Measurements from ENCODE around the gene LRP6. TPM values are rescaled to one million over a fixed set of nuclear protein-coding genes. Genes with fewer than 3 reads are reported as not detected.

LRP6 gene
- total and polyA plus RNA-seq, 2 donors (not counting 1 experiment from before 2014, with no cell fraction given) = 21.0 to 39.3 TPM

DNA sequence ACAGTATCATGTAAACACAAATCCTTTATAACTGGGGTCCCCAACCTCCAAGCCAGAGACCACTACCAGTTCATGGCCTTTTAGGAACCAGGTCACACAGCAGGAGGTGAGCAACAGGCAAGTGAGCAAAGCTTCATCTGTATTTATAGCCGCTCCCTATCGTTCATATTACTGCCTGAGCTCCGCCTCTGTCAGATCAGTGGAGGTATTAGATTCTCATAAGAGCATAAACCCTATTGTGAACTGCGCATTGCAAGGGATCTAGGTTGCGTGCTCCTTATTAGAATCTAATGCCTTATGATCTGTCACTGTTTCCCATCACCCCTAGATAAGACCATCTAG, 49.9 kb downstream of the LRP6 start:
- no peak overlapping the region for H3K27ac ChIP-seq (ENCODE audit: insufficient read depth, low read length)
- no peaks in the 10 kb centered on the region for H3K4me1 ChIP-seq (ENCODE audit: control insufficient read depth, extremely low read depth, insufficient read depth, low read length)
- H3K9ac ChIP-seq (ENCODE audit: insufficient read depth, low read length) = no peak overlapping the region
- H3K4me2 ChIP-seq (ENCODE audit: extremely low read depth, insufficient read depth, low read length) = no peak overlapping the region
- peaks cover 30% of the 10 kb centered on the region for H3K79me2 ChIP-seq (ENCODE audit: control insufficient read depth, insufficient read depth, low read length)
- H3K9me3 ChIP-seq (ENCODE audit: control insufficient read depth, insufficient read depth, low read depth, low read length) = no peaks in the 10 kb centered on the region
- H3K27me3 ChIP-seq (ENCODE audit: control insufficient read depth, insufficient read depth, low read length) = no peaks in the 10 kb centered on the region
- no peak overlapping the region for H3K4me3 ChIP-seq (replicated peaks in 1 of 4; ENCODE audit: control extremely low read depth in 1 of 4, insufficient read depth in 1 of 4, low read depth in 3 of 4, low read length in 4 of 4)
- H4K20me1 ChIP-seq (ENCODE audit: control insufficient read depth, extremely low read depth, insufficient read depth, low read length) = no peaks in the 10 kb centered on the region
- H3K36me3 ChIP-seq (ENCODE audit: control insufficient read depth, insufficient read depth, low read length) = no peaks in the 10 kb centered on the region
- no peak for DNase-seq (ENCODE audit: low read depth in 2 of 2)
- TF ChIP-seq, protein P1, sequence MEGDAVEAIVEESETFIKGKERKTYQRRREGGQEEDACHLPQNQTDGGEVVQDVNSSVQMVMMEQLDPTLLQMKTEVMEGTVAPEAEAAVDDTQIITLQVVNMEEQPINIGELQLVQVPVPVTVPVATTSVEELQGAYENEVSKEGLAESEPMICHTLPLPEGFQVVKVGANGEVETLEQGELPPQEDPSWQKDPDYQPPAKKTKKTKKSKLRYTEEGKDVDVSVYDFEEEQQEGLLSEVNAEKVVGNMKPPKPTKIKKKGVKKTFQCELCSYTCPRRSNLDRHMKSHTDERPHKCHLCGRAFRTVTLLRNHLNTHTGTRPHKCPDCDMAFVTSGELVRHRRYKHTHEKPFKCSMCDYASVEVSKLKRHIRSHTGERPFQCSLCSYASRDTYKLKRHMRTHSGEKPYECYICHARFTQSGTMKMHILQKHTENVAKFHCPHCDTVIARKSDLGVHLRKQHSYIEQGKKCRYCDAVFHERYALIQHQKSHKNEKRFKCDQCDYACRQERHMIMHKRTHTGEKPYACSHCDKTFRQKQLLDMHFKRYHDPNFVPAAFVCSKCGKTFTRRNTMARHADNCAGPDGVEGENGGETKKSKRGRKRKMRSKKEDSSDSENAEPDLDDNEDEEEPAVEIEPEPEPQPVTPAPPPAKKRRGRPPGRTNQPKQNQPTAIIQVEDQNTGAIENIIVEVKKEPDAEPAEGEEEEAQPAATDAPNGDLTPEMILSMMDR (conservative IDR thresholded peaks at IDR 0.05 in 1 of 2, IDR thresholded peaks at IDR 0.05 in 1 of 2; ENCODE audit: low read depth in 1 of 2, low read length in 2 of 2) = no peak
- no peak for TF ChIP-seq EZH2 (IDR thresholded peaks at IDR 0.05; ENCODE audit: low read length, missing control alignments)
- no peak overlapping the region for H2AFZ ChIP-seq (ENCODE audit: low read length)

DNA sequence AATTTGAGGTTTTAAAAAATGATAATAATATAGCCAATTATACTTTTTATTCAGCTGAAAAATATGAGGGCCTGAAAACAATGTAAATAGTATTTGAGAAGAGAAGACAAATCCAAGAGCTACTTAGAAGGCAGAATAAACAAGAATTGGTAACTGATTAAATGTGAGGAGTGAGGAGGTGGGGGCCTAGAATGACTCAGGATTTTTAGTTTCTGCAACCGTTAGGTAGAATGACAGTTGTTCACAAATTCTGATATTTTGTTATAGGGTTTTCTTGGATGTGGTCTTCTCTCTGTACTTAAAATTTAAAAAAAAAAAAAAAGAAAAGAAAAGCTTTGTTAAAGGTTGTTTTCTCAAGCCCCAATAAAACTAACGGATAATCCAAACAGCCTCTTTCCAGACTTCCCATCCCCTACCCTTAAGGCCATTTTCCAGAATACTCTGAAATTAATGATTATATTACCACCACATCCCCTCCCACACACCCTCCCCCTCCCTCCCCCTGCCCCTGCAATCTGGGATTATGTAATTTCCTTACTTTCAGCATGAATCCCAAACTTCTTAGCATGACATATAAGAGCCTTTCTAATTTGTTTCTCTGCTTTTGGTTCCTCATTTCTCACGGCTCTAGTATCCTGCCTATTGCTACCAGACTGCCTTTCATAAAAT, 50.4 kb downstream of the LRP6 start:
- H3K4me3 ChIP-seq (replicated peaks in 1 of 4; ENCODE audit: control extremely low read depth in 1 of 4, insufficient read depth in 1 of 4, low read depth in 3 of 4, low read length in 4 of 4) = no peak overlapping the region
- DNase-seq (ENCODE audit: low read depth in 2 of 2) = peak in 1 of 2 donors; percentile 18
- no peak overlapping the region for H2AFZ ChIP-seq (ENCODE audit: low read length)
- no peak overlapping the region for H3K4me2 ChIP-seq (ENCODE audit: extremely low read depth, insufficient read depth, low read length)
- TF ChIP-seq, protein P1 (conservative IDR thresholded peaks at IDR 0.05 in 1 of 2, IDR thresholded peaks at IDR 0.05 in 1 of 2; ENCODE audit: low read depth in 1 of 2, low read length in 2 of 2) = no peak
- TF ChIP-seq EZH2 (IDR thresholded peaks at IDR 0.05; ENCODE audit: low read length, missing control alignments) = no peak
- H3K9ac ChIP-seq (ENCODE audit: insufficient read depth, low read length) = no peak overlapping the region
- H4K20me1 ChIP-seq (ENCODE audit: control insufficient read depth, extremely low read depth, insufficient read depth, low read length) = no peaks in the 10 kb centered on the region
- H3K36me3 ChIP-seq (ENCODE audit: control insufficient read depth, insufficient read depth, low read length) = no peaks in the 10 kb centered on the region
- H3K27me3 ChIP-seq (ENCODE audit: control insufficient read depth, insufficient read depth, low read length) = no peaks in the 10 kb centered on the region
- peaks cover 28% of the 10 kb centered on the region for H3K79me2 ChIP-seq (ENCODE audit: control insufficient read depth, insufficient read depth, low read length)
- no peaks in the 10 kb centered on the region for H3K4me1 ChIP-seq (ENCODE audit: control insufficient read depth, extremely low read depth, insufficient read depth, low read length)
- H3K9me3 ChIP-seq (ENCODE audit: control insufficient read depth, insufficient read depth, low read depth, low read length) = no peaks in the 10 kb centered on the region
- no peak overlapping the region for H3K27ac ChIP-seq (ENCODE audit: insufficient read depth, low read length)

GRCh38 chr12:12214635-12215131, 52.2 kb downstream of the LRP6 start:
- Histone ChIP-seq H3K4me3 (replicated peaks in 1 of 4; ENCODE audit: control extremely low read depth in 1 of 4, insufficient read depth in 1 of 4, low read depth in 3 of 4, low read length in 4 of 4) (no peak overlapping the region), H3K27me3 (ENCODE audit: control insufficient read depth, insufficient read depth, low read length) (no peaks in the 10 kb centered on the region), H3K36me3 (ENCODE audit: control insufficient read depth, insufficient read depth, low read length) (no peaks in the 10 kb centered on the region), H3K9ac (ENCODE audit: insufficient read depth, low read length) (no peak overlapping the region), H3K27ac (ENCODE audit: insufficient read depth, low read length) (no peak overlapping the region), H3K9me3 (ENCODE audit: control insufficient read depth, insufficient read depth, low read depth, low read length) (no peaks in the 10 kb centered on the region), H4K20me1 (ENCODE audit: control insufficient read depth, extremely low read depth, insufficient read depth, low read length) (no peaks in the 10 kb centered on the region), H3K79me2 (ENCODE audit: control insufficient read depth, insufficient read depth, low read length) (peaks cover 21% of the 10 kb centered on the region), H2AFZ (ENCODE audit: low read length) (no peak overlapping the region), H3K4me2 (ENCODE audit: extremely low read depth, insufficient read depth, low read length) (no peak overlapping the region), H3K4me1 (ENCODE audit: control insufficient read depth, extremely low read depth, insufficient read depth, low read length) (no peaks in the 10 kb centered on the region)
- TF ChIP-seq, protein P1 (conservative IDR thresholded peaks at IDR 0.05 in 1 of 2, IDR thresholded peaks at IDR 0.05 in 1 of 2; ENCODE audit: low read depth in 1 of 2, low read length in 2 of 2) = no peak
- TF ChIP-seq EZH2 (IDR thresholded peaks at IDR 0.05; ENCODE audit: low read length, missing control alignments) = no peak
- DNase-seq (ENCODE audit: low read depth in 2 of 2) = peak; percentile 6 to 60
